HG02938 (cell line): ENCODE data around the gene PTGR1.
"Not testable (repeated sequence)": the region's sequence is repeated elsewhere in the genome, so short reads cannot be mapped to it uniquely, and the experiment has no call there.

Experiments used
- ATAC-seq: cut with Tn5 transposase; IDR thresholded peaks from one replicate; pipeline ENCODE4 v1.9.1; 2021; ENCODE audit warnings: mild to moderate bottlenecking, moderate library complexity; ENCODE audit not compliant: unreplicated experiment

Gene PTGR1

DNA sequence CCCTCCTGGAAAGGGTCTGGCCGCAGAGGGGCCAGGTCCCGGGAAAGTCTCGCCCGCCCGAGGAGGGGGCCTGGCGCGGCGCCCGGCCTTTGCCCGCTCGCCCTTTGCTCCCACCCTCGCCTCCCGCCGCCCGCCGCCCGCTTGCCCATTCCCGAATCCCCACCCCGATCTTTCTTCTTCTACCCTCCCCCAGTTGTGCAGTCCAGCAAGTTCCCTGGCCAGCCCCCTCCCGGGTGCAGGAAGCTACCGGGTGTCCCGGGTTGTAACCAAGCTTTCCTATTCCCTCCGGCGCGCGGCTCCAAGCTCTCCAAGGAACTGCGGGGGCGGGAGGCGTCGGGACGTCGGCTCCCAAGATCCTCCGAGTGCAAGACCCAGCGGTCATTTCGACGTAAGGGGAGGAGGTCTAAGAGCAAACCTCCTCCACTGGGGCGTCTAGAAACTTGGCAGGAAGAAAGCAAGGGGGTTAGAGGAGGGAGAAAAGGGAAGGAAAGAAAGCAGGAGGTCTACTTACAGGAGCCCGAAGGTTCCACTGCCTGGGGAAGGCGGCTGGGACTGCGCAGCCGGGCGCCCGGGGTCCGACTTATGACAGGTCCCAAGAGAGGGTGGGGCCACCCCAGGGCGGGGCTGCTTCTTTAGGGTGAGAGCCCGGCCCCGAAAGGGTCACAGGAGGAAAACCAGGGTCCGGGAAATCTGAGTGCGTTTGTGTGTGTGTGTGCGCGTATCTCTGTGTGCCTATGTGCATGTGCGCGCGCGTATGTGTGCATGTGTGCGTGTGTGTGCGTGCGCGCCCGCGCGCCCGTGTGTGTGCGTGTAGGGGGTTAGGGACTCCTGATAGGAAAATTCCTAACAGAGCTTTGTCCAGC lies at the start of gene PTGR1:
PTGR1 (minus strand) TSS at position 556 of the 863 bp plus-strand sequence. CDS start 2,225 bp downstream, outside the sequence.
- no peak for ATAC-seq

DNA sequence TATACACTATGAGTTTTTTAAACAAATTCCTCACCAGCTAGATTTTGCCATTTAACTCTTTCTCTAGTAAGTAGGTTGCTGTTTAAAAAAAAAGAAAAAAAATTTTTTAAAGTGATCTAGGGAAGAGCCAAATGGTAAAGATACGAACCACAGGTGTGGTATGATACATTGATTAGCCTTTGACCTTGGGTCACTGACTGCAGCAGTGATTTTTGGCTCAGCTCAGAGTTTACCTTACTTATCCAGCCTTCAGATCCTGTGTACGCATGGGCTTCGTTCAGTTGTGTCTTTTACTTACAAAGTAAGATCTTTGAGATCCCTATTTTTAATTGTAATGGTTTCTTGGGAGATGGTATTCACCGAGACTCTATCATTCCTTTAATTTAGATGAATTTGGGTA lies 49.6 kb upstream of the PTGR1 start:
- no peak for ATAC-seq

DNA sequence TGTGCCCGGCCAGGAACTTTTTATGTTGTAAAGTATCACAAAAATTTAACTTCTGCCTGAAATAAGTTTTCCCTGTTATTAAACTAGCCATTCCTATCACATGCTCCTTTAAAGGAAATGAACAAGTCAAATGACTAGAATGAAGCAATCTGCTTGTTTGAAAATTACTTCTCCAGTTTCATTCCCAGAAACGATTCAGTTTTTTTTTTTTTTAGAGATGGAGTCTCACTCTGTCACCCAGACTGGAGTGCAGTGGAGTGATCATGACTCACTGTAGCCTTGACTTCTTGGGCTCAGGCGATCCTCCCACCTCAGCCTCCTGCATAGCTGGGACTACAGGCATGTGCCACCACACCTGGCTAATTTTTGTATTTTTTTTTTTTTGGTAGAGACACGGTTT lies 48.6 kb upstream of the PTGR1 start:
- ATAC-seq, result no peak

DNA sequence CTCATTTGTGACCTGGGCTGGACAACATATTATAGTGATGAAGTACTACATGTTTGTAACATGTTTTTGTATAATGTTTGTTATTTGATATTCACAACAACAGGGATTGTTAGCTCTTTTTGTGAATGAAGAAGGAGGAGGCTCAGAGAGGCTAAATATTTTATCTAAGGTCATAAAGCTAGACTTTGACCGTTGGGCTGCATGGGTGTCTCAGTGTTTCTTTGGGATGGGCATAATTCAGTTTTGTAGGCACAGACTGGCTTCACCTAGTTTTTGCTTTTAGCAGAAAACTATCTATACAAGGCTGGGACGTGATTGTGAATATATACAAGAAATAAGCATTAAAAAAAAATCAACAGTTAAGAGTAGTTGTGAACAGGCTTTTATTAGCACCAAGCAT lies 47.0 kb upstream of the PTGR1 start:
- no peak for ATAC-seq

DNA sequence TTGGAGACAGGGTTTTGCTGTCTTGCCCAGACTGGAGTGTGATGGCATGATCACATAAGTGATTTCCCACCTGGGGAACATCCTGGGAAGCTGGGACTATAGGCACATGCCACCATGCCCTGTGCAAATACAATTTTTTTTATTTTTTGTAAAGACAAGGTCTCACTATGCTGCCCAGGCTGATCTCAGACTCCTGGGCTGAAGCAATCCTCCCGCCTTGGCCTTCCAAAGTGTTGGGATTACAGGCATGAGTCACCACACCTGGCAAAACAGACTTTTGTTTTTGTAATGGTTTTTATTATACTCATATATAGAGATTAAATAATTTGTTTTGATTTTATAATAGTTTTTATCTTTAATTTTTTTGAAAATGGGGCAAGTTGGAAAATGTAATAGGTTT lies 46.4 kb upstream of the PTGR1 start:
- no peak for ATAC-seq

DNA sequence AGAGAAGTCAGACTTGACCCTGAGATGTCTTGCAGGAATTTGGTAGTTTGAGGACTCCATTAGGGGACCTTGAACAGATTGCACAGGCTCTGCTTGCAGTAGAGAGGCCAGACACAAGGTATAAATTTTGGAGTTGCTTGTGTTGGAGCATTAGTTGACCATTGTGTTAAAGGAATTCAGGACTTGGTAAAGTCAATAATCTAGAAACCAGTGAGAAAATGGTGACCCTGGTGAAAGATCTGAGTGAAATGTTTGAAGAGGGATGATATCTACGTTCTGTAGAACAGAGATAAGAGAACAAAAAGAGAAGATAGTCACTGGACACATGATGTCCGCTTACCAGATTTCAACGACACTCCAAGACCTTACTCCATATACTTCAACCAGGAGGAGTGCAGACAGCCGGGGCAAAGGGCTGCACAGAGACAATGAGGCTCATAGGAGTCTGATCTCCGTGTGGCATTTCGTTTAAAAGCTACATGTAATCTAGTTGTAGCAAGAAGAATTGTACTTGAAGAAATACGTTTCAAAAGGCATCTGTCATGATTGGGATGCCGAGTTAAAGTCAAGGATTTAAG lies 44.8 kb upstream of the PTGR1 start:
- no peak for ATAC-seq

DNA sequence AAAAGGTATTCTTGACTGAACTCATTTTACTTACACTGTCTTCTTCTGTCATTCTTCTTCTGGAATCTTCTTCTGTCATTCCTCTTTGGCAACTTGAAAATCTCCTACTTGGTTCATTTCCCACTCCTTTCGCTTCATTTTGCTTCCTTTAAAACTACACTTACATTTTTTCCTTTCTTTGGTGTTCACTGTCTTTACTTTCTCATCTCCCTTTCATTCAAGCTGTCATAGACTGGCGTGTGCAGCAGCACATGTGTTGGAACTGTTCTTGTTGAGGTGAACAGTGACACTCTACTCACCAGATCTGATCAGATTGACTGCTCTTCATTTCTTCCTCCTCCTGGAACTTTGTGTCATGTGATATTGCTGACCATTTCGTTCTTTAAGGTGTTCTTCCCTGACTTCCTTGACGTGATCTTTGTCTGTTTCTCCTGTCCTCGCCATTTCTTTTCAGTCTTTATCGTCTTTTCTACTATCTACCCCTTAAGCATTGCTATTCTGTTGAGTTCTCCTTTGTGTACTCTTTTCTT lies 38.0 kb upstream of the PTGR1 start:
- no peak for ATAC-seq

DNA sequence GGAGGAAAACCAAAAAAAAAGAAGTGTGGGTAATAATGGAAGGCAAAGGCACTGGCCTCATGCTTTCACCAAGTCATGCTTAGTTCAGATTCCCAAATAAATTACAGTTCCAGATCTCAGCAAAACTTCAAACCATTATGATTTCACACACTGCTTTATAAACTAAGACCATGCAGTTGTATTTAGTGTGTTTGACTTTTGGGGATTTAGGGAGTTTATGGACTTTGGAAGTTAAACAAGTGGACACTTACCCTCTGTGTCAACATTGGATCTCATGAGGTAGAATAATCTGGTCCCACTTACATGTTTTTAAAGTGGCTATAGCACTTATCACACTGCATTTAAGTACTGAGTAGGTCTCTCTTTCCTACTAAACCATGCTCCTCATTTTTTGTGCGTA lies 35.4 kb upstream of the PTGR1 start:
- no peak for ATAC-seq

DNA sequence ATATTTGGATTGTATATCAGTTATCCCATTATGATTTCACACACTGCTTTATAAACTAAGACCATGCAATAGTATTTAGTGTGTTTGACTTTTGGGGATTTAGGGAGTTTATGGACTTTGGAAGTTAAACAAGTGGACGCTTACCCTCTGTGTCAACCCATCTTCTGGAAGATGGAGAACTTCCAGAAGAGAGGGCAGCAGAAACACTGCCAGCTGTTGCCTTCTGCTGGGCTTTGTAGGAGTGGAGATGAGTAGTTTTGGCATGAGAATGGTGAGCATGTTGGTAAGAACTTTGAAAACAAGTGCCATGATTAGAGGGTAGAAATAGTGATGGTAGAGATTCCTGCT lies 33.9 kb upstream of the PTGR1 start:
- ATAC-seq, result no peak

DNA sequence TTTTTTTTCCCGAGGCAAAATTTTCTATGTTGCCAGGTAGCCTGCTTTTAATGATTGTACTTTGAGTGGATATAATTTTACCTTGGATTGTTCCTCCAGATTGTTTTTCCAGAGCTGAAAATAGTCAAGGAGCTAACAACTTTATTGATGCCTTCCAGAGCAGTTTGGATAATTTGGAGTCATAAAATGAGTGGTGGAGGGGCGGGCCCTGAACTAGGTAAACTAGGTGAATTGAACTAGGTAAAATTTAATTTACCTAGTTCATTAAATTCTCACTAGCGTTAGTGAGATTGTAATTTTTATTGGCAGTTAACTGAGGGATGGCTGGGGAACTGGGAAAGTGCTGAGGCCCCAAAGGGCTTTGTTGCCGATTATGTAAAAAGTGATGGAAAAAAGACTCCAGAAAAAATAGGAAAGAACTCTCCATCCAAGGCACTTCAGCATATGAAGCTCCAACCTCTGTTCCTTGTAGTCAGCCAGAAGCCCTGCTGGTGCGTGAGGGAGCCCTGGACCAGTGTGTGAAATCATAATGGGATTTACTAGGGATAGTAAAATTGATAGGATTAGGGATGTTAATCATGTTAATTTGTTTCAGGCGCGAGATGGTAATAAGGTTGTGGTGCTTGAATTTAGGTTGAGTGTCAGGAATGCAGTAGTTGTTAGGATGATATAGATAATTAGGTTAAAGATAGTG lies 33.4 kb upstream of the PTGR1 start:
- no peak for ATAC-seq

DNA sequence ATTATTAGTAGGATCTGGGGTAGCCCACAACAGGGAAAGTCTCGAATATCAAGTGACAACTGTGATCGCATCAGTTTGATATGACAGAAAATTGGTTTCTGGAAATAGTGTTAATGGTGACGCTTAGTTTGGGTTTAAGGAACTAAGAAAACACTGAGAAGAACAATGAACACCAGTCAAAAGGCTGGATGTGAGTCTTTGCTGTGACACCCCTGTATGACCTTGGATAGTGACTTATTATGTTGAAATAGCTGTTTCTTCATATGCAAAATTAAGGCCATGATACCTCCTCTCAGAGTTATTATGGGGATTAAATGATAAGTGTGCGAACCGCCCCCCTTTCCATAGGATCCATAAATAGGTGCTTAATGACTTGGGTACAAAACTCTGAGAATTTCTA lies 32.6 kb upstream of the PTGR1 start:
- no peak for ATAC-seq

DNA sequence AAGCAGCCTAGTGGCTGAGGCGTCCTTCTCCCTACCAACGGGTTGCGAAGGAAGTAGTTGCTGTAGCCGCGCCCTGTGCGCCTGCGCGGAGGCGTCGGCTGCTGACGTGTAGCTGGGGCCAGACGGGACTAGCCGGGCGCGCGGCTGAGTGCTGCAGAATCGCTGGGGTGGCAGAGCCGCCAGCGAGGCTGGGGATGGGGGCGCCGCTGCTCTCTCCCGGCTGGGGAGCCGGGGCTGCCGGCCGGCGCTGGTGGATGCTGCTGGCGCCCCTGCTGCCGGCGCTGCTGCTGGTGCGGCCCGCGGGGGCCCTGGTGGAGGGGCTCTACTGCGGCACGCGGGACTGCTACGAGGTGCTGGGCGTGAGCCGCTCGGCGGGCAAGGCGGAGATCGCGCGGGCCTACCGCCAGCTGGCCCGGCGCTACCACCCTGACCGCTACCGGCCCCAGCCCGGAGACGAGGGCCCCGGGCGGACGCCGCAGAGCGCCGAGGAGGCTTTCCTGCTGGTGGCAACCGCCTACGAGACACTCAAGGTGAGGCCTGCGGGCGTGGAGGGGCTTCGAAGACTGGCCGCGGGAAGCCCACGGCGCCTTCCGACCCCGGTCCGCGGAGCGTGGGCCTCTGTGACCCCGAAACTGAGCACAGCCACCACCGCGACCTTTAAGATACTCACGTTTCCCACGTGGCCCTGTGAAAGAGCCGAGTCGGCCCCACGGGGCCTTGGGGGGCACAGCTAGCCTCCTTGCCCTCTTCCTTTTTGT lies 31.9 kb upstream of the PTGR1 start, which contains the start of gene DNAJC25:
DNAJC25 (plus strand) TSS at position 121 of the 758 bp plus-strand sequence; CDS start at position 195, 74 bp downstream.
- peak; percentile 97 for ATAC-seq

DNA sequence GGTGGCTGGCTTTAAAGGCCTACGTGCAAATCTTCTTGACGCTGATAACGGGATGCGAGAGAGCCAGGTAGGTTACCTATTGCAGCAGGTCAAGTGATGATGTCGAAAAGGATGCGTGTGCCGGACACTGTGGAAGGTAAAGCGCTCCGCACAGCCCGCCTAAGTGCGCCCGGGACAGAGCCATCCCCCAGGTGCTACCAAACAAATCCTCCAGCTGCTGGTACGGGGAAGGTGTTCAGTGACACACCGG lies 31.4 kb upstream of the PTGR1 start:
- no peak for ATAC-seq

DNA sequence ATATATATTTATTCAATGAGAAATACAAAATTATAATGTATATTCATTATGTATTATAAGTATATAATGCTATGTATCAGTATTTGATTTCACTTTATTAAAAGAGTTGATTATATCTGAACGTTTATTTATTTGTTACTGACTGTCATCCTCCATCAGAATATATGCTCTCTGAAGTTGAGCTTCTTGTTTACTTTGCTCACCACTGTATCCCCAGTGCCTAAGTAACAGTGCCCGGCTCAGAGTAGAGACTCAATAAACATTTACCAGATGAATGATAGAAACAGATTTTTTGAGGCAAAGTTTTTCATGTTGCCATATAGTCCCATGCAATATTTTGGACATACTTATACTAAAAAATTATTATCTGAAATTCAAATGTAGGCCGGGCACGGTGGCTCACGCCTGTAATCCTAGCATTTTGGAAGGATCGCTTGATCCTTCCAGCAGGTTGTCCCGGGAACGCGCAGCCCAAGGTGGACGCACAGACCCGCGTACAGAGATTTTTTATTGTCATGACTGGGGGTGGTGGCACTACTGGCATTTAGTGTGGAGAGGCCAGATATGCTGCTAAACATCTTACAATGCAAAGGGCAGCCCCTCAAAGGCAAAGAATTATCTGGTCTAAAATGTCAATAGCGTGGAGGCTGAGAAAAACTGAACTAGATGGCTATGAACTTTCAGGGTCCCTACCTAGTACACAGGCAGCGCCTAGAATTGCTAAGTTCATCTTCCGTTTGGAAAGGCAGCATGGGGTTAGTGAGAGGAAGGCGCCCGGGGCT lies 30.9 kb upstream of the PTGR1 start:
- ATAC-seq, result peak; percentile 26

DNA sequence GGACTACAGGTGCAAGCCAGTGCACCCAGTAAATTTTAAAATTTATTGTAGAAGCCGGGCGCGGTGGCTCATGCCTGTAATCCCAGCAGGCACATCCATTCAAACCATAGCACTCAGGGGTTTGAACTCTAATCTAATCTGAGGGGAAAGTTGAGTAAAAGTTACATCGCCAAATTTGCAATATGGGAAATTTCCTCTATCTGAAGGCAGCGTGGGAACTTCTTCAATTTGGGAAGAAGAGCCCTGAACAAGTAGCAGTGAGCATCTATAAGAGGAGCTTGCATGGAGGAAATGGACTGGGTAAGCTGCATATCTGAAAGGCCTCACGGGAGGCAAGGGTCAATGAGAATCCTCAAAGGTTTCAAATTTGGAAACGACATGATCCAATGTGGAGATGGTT lies 29.0 kb upstream of the PTGR1 start:
- no peak for ATAC-seq

DNA sequence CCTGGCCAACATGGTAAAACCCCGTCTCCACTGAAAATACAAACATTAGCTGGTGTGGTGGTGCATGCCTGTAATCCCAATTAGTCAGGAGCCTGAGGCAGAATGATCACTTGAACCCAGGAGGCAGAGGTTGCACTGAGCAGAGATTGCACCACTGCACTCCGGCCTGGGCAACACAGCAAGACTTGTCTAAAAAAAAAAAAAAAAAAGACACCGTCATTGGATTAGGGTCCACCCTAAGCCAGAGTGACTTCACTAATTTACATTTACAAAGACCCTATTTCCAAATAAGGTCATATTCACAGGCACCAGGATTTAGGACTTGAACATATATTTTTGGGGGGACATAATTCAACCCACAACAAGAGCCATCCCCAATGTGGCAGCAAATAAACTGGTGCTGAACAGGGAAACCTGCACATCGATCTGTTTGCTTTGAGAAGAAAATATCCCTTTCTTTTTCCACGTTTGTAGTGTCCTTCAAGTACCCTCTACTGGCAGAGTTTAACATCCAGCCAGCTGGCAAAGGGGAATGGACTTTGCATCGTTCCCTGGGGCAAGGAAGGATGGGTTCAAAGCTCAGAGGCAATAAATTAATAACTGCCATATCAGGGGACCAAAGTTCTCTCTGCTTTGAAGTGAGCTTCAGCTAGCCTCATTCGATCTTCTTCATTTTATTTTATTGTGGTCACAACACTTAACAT lies 28.0 kb upstream of the PTGR1 start:
- ATAC-seq, result no peak

DNA sequence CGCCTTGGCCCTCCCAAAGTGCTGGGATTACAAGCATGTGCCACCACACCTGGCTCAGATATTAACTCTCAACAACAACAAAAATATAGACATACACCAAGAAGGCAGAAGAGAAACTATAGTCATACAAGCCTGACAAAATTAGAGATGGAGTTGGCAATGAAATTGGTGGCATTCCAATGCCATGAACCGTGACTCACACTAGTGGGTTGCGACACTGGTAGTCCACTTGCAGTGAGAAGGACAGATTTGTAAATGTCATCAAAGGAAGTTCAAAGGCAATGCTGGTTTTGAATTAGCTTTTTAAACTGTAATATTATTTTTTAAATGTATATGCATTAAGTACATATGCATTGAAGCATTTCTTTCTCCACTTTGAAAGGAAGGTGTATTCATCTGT lies 23.2 kb upstream of the PTGR1 start:
- ATAC-seq, result no peak

DNA sequence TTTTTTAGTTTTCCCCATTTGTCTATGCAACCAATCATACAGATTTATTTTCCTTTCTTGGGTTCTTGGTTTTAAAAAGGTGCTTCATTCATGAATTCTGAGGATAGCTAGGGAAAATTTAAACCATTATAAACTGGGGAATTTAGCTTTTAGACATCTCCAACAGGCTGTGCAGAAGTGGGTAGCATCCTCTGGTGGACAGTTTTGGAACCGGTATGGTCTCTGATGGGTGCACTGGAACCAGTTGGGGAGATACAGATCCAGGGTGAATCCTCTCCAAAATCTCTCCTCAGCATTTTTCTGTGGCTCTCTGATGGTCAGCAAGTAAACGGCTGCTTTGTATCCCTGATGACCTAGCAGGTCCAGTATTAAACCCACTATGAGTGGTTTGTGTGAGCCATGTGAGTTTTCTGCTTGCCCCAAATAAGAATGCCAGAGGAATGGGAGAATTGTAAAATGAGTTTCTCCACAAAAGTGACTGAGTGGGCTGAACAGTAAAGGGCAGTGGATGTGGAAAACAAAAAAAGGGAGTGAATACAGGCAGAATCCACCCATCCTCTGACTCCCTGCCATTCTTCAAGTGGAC lies 22.5 kb upstream of the PTGR1 start:
- peak; percentile 47 for ATAC-seq

DNA sequence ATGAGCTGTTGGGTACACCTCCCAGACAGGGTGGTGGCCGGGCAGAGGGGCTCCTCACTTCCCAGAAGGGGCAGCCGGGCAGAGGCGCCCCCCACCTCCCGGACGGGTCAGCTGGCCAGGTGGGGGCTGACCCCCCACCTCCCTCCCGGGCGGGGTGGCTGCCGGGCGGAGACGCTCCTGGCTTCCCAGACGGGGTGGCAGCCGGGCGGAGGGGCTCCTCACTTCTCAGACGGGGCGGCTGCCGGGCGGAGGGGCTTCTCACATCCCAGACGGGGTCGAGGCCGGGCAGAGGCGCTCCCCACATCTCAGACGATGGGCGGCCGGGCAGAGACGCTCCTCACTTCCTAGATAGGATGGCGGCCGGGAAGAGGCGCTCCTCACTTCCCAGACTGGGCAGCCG lies 17.9 kb upstream of the PTGR1 start:
- ATAC-seq, result not testable (repeated sequence)

DNA sequence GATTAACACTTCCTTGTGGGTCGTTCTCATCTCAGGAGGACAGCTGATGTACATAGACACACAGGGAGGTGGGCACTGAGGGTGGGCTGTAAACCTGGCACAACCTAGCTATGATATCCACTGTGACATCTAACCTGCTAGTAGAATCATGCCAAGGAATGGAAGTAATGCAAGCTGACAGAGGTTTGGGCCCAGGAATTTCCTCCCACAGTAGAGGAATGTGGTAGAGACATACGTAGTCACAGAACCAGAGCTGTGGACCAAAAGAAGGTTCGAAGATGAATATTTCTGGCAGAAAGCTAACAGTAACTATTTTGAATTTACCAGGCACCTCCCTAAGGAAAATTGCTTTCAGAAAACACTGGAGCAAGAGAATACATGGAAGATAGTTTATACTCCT lies 16.5 kb upstream of the PTGR1 start:
- ATAC-seq, result no peak
